HG02840 (cell line): ENCODE data around the gene OPA1.
A peak's percentile ranks its signal among the peaks of the same experiment; 100 is the strongest.
"Not testable (repeated sequence)": the region's sequence is repeated elsewhere in the genome, so short reads cannot be mapped to it uniquely, and the experiment has no call there.

ENCODE experiments used
- ATAC-seq: cut with Tn5 transposase; IDR thresholded peaks from one replicate; pipeline ENCODE4 v1.9.1; 2021; ENCODE audit warnings: mild to moderate bottlenecking, moderate library complexity, moderate number of reproducible peaks; ENCODE audit not compliant: unreplicated experiment, low FRiP score

The OPA1 gene

GRCh38 chr3:193589616-193590015 lies 3.4 kb upstream of the OPA1 start:
- ATAC-seq: no peak

- ATAC-seq: no peak
Measured at GRCh38 chr3:193590088-193590856, 2.7 kb upstream of the OPA1 start.

DNA sequence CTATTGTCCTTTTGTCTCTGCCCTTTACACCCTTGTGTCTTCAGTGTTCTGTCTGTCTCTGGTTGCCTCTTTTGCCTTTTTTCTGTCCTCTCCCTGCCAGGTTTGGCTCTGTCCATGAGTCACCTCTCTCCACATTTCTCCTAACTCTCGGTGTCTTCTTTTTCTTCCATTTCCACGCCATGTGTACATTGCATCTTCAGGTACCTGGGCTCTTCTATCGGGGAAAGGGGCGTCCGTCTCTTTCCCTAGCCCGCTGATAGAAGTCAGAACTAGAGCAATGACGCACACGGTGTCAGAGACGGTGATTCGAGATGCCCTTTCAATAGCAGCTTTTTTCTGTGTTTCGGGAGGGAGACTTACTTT lies 641 bp downstream of the OPA1 start:
- ATAC-seq: peak; percentile 8

DNA sequence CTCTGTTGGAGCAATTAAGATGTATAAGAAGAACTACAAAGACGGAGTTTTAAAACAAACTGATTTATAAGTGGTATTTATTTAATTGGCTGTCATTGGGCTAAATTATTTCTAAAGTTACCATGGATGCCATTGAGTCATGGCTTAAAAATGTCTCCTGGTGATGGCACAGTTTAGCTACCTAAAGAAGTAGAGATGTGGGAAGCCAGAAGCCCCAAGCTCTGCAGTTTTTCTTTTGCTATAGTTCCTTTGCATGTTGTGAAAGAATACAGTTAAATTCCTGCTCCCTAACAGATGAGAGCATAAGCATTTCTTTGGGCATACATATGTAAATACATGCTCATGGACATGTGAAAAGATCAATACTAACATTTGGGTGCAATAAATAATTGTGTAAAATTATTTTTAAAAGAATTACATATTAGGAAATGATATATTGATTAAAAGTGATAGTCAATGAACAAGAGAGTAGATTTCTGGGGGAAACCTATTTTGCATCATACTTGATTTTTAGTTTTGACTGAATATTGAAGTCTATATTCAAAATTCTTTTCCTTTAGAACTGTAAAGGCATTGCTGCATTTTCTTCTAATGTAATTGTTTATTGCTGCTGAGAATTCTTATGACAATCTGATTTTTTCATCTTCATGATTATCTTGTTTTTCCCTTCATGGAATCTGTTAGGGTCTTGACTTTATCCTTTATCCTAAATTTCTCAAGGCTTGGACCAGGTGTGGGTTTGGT lies 2.1 kb downstream of the OPA1 start:
- ATAC-seq: no peak

GRCh38 chr3:193595939-193596487 lies 3.0 kb downstream of the OPA1 start:
- no peak for ATAC-seq

DNA sequence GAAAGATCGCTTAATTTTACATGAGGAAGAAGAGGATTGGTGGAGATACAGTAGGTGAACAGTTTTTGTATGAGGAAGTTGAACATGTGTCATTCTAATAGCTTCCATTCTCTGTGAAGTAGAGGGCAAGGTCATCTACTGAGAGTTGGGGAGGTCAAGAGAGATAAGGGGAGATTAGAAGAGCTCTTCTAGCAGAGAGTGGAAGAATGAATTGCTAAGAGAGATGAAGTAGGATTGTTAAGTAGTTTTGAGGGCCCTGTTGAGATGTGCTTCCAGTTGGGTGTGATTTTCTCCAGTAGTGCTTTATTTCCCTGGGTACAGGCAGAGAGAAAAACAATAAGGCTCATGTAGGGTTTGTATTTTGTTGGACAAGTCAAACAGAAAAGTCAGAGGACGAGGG lies 5.2 kb downstream of the OPA1 start:
- no peak for ATAC-seq

- no peak for ATAC-seq
Measured at GRCh38 chr3:193599393-193599792, 6.4 kb downstream of the OPA1 start.

- peak; percentile 71 for ATAC-seq
Measured at GRCh38 chr3:193605876-193606275, 12.9 kb downstream of the OPA1 start.

GRCh38 chr3:193606892-193607291 lies 13.9 kb downstream of the OPA1 start:
- not testable (repeated sequence) for ATAC-seq

DNA sequence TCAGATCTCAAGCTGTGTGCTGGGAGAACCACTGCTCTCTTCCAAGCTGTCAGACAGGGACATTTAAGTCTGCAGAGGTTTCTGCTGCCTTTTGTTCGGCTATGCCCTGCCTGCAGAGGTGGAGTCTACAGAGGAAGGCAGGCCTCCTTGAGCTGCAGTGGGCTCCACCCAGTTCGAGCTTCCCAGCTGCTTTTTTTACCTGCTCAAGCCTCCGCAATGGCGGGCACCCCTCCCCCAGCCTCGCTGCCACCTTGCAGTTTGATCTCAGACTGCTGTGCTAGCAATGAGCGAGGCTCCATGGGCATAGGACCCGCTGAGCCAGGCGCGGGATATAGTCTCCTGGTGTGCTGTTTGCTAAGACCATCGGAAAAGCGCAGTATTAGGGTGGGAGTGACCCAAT lies 17.5 kb downstream of the OPA1 start:
- ATAC-seq: not testable (repeated sequence)

- ATAC-seq: no peak
Measured at GRCh38 chr3:193614430-193614829, 21.4 kb downstream of the OPA1 start.

GRCh38 chr3:193617628-193618027 lies 24.6 kb downstream of the OPA1 start:
- ATAC-seq: no peak

DNA sequence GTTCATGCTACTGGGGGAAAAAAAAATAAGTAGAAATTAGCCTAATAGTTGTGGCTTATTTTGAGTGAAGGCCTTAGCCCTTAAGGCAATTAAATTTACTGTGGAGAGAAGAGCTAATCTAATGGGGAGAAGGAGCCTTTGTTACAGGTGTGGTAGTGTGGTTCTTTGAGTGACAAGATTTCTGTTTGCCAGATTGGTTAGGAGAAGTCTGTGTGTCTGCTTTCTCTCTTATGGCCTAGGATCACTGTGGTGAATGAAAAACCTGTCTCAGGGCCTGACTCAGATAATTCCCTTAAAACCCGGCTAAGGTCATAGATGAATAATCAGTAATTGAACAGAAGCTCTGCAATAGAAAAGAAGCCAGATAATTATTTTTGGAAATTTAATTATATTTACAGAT lies 27.0 kb downstream of the OPA1 start:
- no peak for ATAC-seq

- ATAC-seq: peak; percentile 87
Measured at GRCh38 chr3:193620650-193621049, 27.6 kb downstream of the OPA1 start.

DNA sequence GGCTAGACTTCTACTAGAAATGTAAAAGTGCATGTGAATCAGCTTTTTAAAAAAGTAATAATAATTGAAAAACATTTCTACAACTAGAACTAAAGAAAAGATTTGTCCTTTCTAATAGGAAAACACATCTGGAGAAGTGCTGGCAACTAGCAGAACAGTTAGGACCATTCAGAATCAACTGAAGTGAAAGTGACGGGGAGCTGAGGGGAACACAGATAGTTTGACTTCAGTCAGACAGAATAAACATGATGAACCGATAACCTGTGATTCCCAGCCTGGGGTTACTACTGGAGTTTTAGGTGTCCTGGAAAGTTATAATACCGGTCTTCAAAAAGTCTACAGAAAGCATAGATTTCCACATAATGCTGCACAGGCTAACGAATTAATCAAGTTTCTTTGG lies 28.1 kb downstream of the OPA1 start:
- no peak for ATAC-seq

GRCh38 chr3:193630005-193630404 lies 37.0 kb downstream of the OPA1 start:
- ATAC-seq: no peak

DNA sequence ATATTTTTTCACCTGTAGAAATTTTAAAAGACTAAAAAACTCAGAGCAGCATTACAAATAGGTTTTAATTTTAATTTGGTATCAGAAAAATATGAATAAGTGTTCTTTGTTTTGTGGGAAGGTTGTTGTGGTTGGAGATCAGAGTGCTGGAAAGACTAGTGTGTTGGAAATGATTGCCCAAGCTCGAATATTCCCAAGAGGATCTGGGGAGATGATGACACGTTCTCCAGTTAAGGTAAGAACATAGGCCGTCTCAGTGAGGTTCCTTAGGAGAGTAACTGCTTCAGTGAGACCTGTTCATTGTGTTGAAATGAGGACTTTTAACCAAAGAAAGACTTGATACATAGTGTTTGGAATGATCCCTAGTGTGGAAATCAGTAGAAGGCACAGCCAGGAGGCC lies 44.8 kb downstream of the OPA1 start:
- ATAC-seq: no peak

GRCh38 chr3:193638833-193639232 lies 45.8 kb downstream of the OPA1 start:
- ATAC-seq: no peak

GRCh38 chr3:193640165-193640715 lies 47.2 kb downstream of the OPA1 start:
- no peak for ATAC-seq

DNA sequence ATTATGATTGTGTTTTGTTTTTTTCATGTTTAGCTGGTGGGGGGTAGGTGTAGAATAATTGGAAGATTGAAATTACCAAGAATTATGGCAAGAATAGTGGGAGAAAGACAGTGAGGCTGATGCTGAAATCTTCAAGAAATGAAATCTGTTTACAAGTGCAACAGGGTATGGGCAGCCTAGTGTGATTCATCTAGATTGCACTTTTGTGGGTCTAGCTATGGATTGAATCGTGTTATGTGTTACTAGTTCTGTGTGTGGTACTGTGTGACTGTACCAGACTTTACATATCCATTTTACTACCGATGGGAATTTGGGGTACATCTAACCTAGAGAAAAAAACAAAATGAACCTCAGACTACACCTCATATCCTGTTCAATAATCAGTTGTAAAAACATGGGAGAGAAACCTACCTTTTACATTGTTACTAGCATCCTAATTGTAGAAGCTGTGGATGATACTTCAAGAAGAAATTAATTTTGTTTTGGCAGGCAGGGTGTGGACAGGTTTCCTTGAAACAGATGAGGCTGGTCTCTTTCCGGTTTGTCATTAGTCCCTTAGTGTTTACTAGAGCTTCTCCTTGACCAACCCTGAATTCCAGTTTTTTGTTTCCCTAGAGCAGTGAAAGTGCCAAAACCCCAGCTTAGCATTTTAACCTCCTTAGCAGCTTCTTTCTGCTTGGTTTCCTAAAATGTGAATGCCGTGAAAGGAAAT lies 47.9 kb downstream of the OPA1 start:
- ATAC-seq: no peak

DNA sequence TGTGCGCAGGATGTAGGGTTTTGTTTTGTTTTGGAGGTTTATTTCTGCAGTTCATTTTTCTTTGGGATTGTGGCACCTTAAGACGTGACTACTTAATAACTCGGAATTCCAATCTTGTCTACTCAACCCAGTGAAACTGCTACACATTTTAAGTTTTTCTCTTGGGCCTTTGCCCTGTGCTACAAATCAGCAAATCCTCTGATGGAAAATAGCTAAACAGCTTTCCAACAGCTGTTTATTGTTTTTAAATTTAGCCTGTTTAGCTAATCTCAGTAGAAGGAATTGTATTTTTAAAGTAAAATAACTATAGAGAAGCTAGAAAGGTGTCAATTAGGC lies 48.4 kb downstream of the OPA1 start:
- ATAC-seq: no peak
